Endodermal cell (in vitro differentiated cells): Measurements from ENCODE around the gene TRABD2B. TPM values are rescaled to one million over a fixed set of nuclear protein-coding genes. Genes with fewer than 3 reads are reported as not detected.

Source experiments
- DNase-seq: peaks from one replicate; pipeline ENCODE4 v3.0.0-alpha.2; 2017
- H3K27ac ChIP-seq: 2 replicates; pipeline ENCODE4 v1.5.1; 2013; ENCODE audit warnings: mild to moderate bottlenecking, low read depth, low read length, moderate library complexity
- H3K27me3 ChIP-seq: 2 replicates; pipeline ENCODE4 v1.6.1; 2013; ENCODE audit warnings: mild to moderate bottlenecking, low read length, moderate library complexity; ENCODE audit not compliant: insufficient read depth, control insufficient read depth, poor library complexity, severe bottlenecking
- H3K36me3 ChIP-seq: 2 replicates; pipeline ENCODE4 v1.7.0; 2013; ENCODE audit warnings: mild to moderate bottlenecking, low read length, moderate library complexity; ENCODE audit not compliant: control insufficient read depth, insufficient read depth
- H3K4me1 ChIP-seq: one replicate; pipeline ENCODE4 v1.7.0; 2013; ENCODE audit warnings: low read length; ENCODE audit not compliant: control insufficient read depth, insufficient read depth
- H3K4me3 ChIP-seq: 2 replicates; pipeline ENCODE4 v1.5.1; 2013; ENCODE audit warnings: mild to moderate bottlenecking, low read length, moderate library complexity
- H3K9ac ChIP-seq: 2 replicates; pipeline ENCODE4 v1.6.1; 2013; ENCODE audit warnings: mild to moderate bottlenecking, low read length, moderate library complexity; ENCODE audit not compliant: poor library complexity, severe bottlenecking; ENCODE audit errors: extremely low read depth
- H3K9me3 ChIP-seq: 2 replicates; pipeline ENCODE4 v1.6.1; 2013; ENCODE audit warnings: mild to moderate bottlenecking, low read length, moderate library complexity; ENCODE audit not compliant: control insufficient read depth
- H3K27ac Mint-ChIP-seq: 2 replicates; pipeline ENCODE4 v1.8.0; 2020; ENCODE audit warnings: mixed read lengths
- H3K27me3 Mint-ChIP-seq: 2 replicates; pipeline ENCODE4 v1.8.0; 2021; ENCODE audit warnings: mild to moderate bottlenecking, mixed read lengths; ENCODE audit not compliant: insufficient read depth
- H3K36me3 Mint-ChIP-seq: 2 replicates; pipeline ENCODE4 v1.8.0; 2020; ENCODE audit warnings: low read depth, mixed read lengths
- H3K4me1 Mint-ChIP-seq: 2 replicates; pipeline ENCODE4 v1.8.0; 2020; ENCODE audit warnings: mixed read lengths
- H3K4me3 Mint-ChIP-seq: 2 replicates; pipeline ENCODE4 v1.8.0; 2020; ENCODE audit warnings: mild to moderate bottlenecking, moderate library complexity, mixed read lengths
- H3K9me3 Mint-ChIP-seq: 2 replicates; pipeline ENCODE4 v1.8.0; 2020; ENCODE audit warnings: mild to moderate bottlenecking, mixed read lengths
- CTCF ChIP-seq: fragments of 200-600 bp; sonication (generic); conservative IDR thresholded peaks from 2 replicates; pipeline ENCODE4 v1.5.0; 2021; ENCODE audit warnings: antibody characterized with exemption, mild to moderate bottlenecking
- WGBS, 2 experiments: methylation state at CpG; one replicate each; pipeline versions ENCODE4 v1.1.5 to v1.1.7; 2013; ENCODE audit warnings: missing lambda C conversion rate in 2 of 2, mixed read lengths in 1 of 2; ENCODE audit not compliant: insufficient coverage in 1 of 2, insufficient read length in 1 of 2; 5-methylcytosine and 5-hydroxymethylcytosine counted together
- total RNA-seq, 2 donors: library from RNA; stranded (reverse); fragmentation: NEBNext Ultra II Directional in 1 of 2; extraction: Animal tissue kit (Norgen Biotek cat#: 25700) in 1 of 2; gene quantifications; 2 replicates in 1 of 2; 3 replicates in 1 of 2; pipeline ENCODE4 v1.2.1, GENCODE V29; 2021

The TRABD2B gene
- total RNA-seq, 2 donors from 2014 or later = 24.4 to 28.0 TPM

GRCh38 chr1:47926461-47926999 lies 70.7 kb downstream of the TRABD2B start:
- Mint-ChIP-seq H3K27me3 (no peaks in the 10 kb centered on the region), H3K9me3 (no peaks in the 10 kb centered on the region), H3K27ac (no peak overlapping the region), H3K4me1 (peaks cover 3% of the 10 kb centered on the region), H3K4me3 (no peak overlapping the region), H3K36me3 (peaks cover 5% of the 10 kb centered on the region)
- Histone ChIP-seq H3K4me3 (no peak overlapping the region), H3K36me3 (peaks cover 21% of the 10 kb centered on the region), H3K9ac (no peak overlapping the region), H3K27me3 (no peaks in the 10 kb centered on the region), H3K4me1 (no peaks in the 10 kb centered on the region), H3K27ac (no peak overlapping the region), H3K9me3 (no peaks in the 10 kb centered on the region)
- 48 to 100% methylated on average over 1 to 2 of the region's 2 CpGs for WGBS, 2 experiments
- no peak for DNase-seq
- TF ChIP-seq CTCF = no peak

GRCh38 chr1:47924270-47925048 lies 72.7 kb downstream of the TRABD2B start:
- Mint-ChIP-seq H3K27me3 (no peaks in the 10 kb centered on the region), H3K4me3 (no peak overlapping the region), H3K27ac (no peak overlapping the region), H3K4me1 (peaks cover 3% of the 10 kb centered on the region), H3K36me3 (peaks cover 5% of the 10 kb centered on the region), H3K9me3 (no peaks in the 10 kb centered on the region)
- WGBS, 2 experiments = 85% methylated on average over 4 to 7 of the region's 7 CpGs
- no peak for DNase-seq
- no peaks in the 10 kb centered on the region for H3K9me3 ChIP-seq
- H3K4me1 ChIP-seq = no peaks in the 10 kb centered on the region
- H3K27ac ChIP-seq = no peak overlapping the region
- no peak for TF ChIP-seq CTCF
- peaks cover 29% of the 10 kb centered on the region for H3K36me3 ChIP-seq
- H3K4me3 ChIP-seq = no peak overlapping the region
- H3K9ac ChIP-seq = no peak overlapping the region
- H3K27me3 ChIP-seq = no peaks in the 10 kb centered on the region

- H3K4me3 Mint-ChIP-seq = no peak overlapping the region
- no peaks in the 10 kb centered on the region for H3K9me3 ChIP-seq
- H3K27ac ChIP-seq = no peak overlapping the region
- no peak overlapping the region for H3K9ac ChIP-seq
- no peak overlapping the region for H3K27ac Mint-ChIP-seq
- no peaks in the 10 kb centered on the region for H3K4me1 ChIP-seq
- no peaks in the 10 kb centered on the region for H3K9me3 Mint-ChIP-seq
- H3K27me3 Mint-ChIP-seq = no peaks in the 10 kb centered on the region
- H3K27me3 ChIP-seq = no peaks in the 10 kb centered on the region
- DNase-seq = no peak
- peaks cover 2% of the 10 kb centered on the region for H3K4me1 Mint-ChIP-seq
- 92 to 93% methylated on average over 3 to 4 of the region's 4 CpGs for WGBS, 2 experiments
- peaks cover 25% of the 10 kb centered on the region for H3K36me3 ChIP-seq
- peaks cover 5% of the 10 kb centered on the region for H3K36me3 Mint-ChIP-seq
- H3K4me3 ChIP-seq = no peak overlapping the region
- TF ChIP-seq CTCF = no peak
Observed at GRCh38 chr1:47921935-47922415, 75.2 kb downstream of the TRABD2B start.
